ENCODE measurements around the gene TBX19.

TBX19 gene

GRCh38 chr1:168256164-168256563, 24.5 kb upstream of the TBX19 start:
- Histone ChIP-seq H3K4me1 (ENCODE audit: control insufficient read depth, insufficient read depth, low read length, poor library complexity, severe bottlenecking) (no peaks in the 10 kb centered on the region), H3K27ac (ENCODE audit: low read depth, low read length, severe bottlenecking) (no peak overlapping the region), H3K9me3 (ENCODE audit: control insufficient read depth, low read length) (peaks cover 16% of the 10 kb centered on the region), H3K4me3 (ENCODE audit: extremely low read depth, insufficient read depth, low read length, poor library complexity, severe bottlenecking) (no peak overlapping the region), H3K36me3 (ENCODE audit: control insufficient read depth, insufficient read depth, low read length) (peaks cover 24% of the 10 kb centered on the region)
- 100% methylated on average over 1 of the region's 2 CpGs; no CpG with 5 or more reads in 1 of the 2 experiments for WGBS, 2 experiments (ENCODE audit: insufficient coverage in 2 of 2)

GRCh38 chr1:168257397-168257796, 23.3 kb upstream of the TBX19 start:
- no CpG with 5 or more reads among the region's 2 CpGs for WGBS, 2 experiments (ENCODE audit: insufficient coverage in 2 of 2)
- peaks cover 24% of the 10 kb centered on the region for H3K36me3 ChIP-seq (ENCODE audit: control insufficient read depth, insufficient read depth, low read length)
- peaks cover 16% of the 10 kb centered on the region for H3K9me3 ChIP-seq (ENCODE audit: control insufficient read depth, low read length)
- H3K27ac ChIP-seq (ENCODE audit: low read depth, low read length, severe bottlenecking): no peak overlapping the region
- no peaks in the 10 kb centered on the region for H3K4me1 ChIP-seq (ENCODE audit: control insufficient read depth, insufficient read depth, low read length, poor library complexity, severe bottlenecking)
- no peak overlapping the region for H3K4me3 ChIP-seq (ENCODE audit: extremely low read depth, insufficient read depth, low read length, poor library complexity, severe bottlenecking)

GRCh38 chr1:168259567-168259966, 21.1 kb upstream of the TBX19 start:
- Histone ChIP-seq H3K4me1 (ENCODE audit: control insufficient read depth, insufficient read depth, low read length, poor library complexity, severe bottlenecking) (no peaks in the 10 kb centered on the region), H3K36me3 (ENCODE audit: control insufficient read depth, insufficient read depth, low read length) (peaks cover 25% of the 10 kb centered on the region), H3K4me3 (ENCODE audit: extremely low read depth, insufficient read depth, low read length, poor library complexity, severe bottlenecking) (no peak overlapping the region), H3K9me3 (ENCODE audit: control insufficient read depth, low read length) (peaks cover 21% of the 10 kb centered on the region), H3K27ac (ENCODE audit: low read depth, low read length, severe bottlenecking) (no peak overlapping the region)
- WGBS, 2 experiments (ENCODE audit: insufficient coverage in 2 of 2): no CpG with 5 or more reads among the region's 1 CpG

GRCh38 chr1:168260393-168260792, 20.3 kb upstream of the TBX19 start:
- Histone ChIP-seq H3K9me3 (ENCODE audit: control insufficient read depth, low read length) (peaks cover 16% of the 10 kb centered on the region), H3K4me1 (ENCODE audit: control insufficient read depth, insufficient read depth, low read length, poor library complexity, severe bottlenecking) (no peaks in the 10 kb centered on the region), H3K27ac (ENCODE audit: low read depth, low read length, severe bottlenecking) (no peak overlapping the region), H3K36me3 (ENCODE audit: control insufficient read depth, insufficient read depth, low read length) (peaks cover 32% of the 10 kb centered on the region), H3K4me3 (ENCODE audit: extremely low read depth, insufficient read depth, low read length, poor library complexity, severe bottlenecking) (no peak overlapping the region)
- WGBS, 2 experiments (ENCODE audit: insufficient coverage in 2 of 2): 67 to 74% methylated on average over 2 to 3 of the region's 3 CpGs

GRCh38 chr1:168261390-168261789, 19.3 kb upstream of the TBX19 start:
- Histone ChIP-seq H3K36me3 (ENCODE audit: control insufficient read depth, insufficient read depth, low read length) (peaks cover 32% of the 10 kb centered on the region), H3K4me3 (ENCODE audit: extremely low read depth, insufficient read depth, low read length, poor library complexity, severe bottlenecking) (no peak overlapping the region)

GRCh38 chr1:168263130-168263529, 17.5 kb upstream of the TBX19 start:
- Histone ChIP-seq H3K4me3 (ENCODE audit: extremely low read depth, insufficient read depth, low read length, poor library complexity, severe bottlenecking) (no peak overlapping the region), H3K4me1 (ENCODE audit: control insufficient read depth, insufficient read depth, low read length, poor library complexity, severe bottlenecking) (no peaks in the 10 kb centered on the region), H3K9me3 (ENCODE audit: control insufficient read depth, low read length) (peaks cover 5% of the 10 kb centered on the region), H3K36me3 (ENCODE audit: control insufficient read depth, insufficient read depth, low read length) (peaks cover 30% of the 10 kb centered on the region), H3K27ac (ENCODE audit: low read depth, low read length, severe bottlenecking) (no peak overlapping the region)
- WGBS, 2 experiments (ENCODE audit: insufficient coverage in 2 of 2): 83% methylated on average over 1 of the region's 4 CpGs; no CpG with 5 or more reads in 1 of the 2 experiments

More at GRCh38 chr1:168261390-168261789, 19.3 kb upstream of the TBX19 start:
- Histone ChIP-seq H3K4me1 (ENCODE audit: control insufficient read depth, insufficient read depth, low read length, poor library complexity, severe bottlenecking) (no peaks in the 10 kb centered on the region), H3K27ac (ENCODE audit: low read depth, low read length, severe bottlenecking) (no peak overlapping the region), H3K9me3 (ENCODE audit: control insufficient read depth, low read length) (peaks cover 8% of the 10 kb centered on the region)
- WGBS, 2 experiments (ENCODE audit: insufficient coverage in 2 of 2): 93 to 100% methylated on average over 1 to 2 of the region's 2 CpGs

GRCh38 chr1:168264296-168264695, 16.4 kb upstream of the TBX19 start:
- H3K27ac ChIP-seq (ENCODE audit: low read depth, low read length, severe bottlenecking): no peak overlapping the region
- no peaks in the 10 kb centered on the region for H3K4me1 ChIP-seq (ENCODE audit: control insufficient read depth, insufficient read depth, low read length, poor library complexity, severe bottlenecking)
- no peak overlapping the region for H3K4me3 ChIP-seq (ENCODE audit: extremely low read depth, insufficient read depth, low read length, poor library complexity, severe bottlenecking)
- H3K9me3 ChIP-seq (ENCODE audit: control insufficient read depth, low read length): peaks cover 5% of the 10 kb centered on the region
- WGBS, 2 experiments (ENCODE audit: insufficient coverage in 2 of 2): 97% methylated on average over 7 of the region's 7 CpGs; no CpG with 5 or more reads in 1 of the 2 experiments
- peaks cover 28% of the 10 kb centered on the region for H3K36me3 ChIP-seq (ENCODE audit: control insufficient read depth, insufficient read depth, low read length)

- no peak overlapping the region for H3K4me3 ChIP-seq (ENCODE audit: extremely low read depth, insufficient read depth, low read length, poor library complexity, severe bottlenecking)
- peaks cover 5% of the 10 kb centered on the region for H3K9me3 ChIP-seq (ENCODE audit: control insufficient read depth, low read length)
- H3K36me3 ChIP-seq (ENCODE audit: control insufficient read depth, insufficient read depth, low read length): peaks cover 28% of the 10 kb centered on the region
- no peak overlapping the region for H3K27ac ChIP-seq (ENCODE audit: low read depth, low read length, severe bottlenecking)
- H3K4me1 ChIP-seq (ENCODE audit: control insufficient read depth, insufficient read depth, low read length, poor library complexity, severe bottlenecking): no peaks in the 10 kb centered on the region
- WGBS, 2 experiments (ENCODE audit: insufficient coverage in 2 of 2): no CpG with 5 or more reads among the region's 1 CpG
These were observed 15.1 kb upstream of the TBX19 start for GRCh38 chr1:168265596-168265995.

GRCh38 chr1:168266644-168267186, 14.0 kb upstream of the TBX19 start:
- H3K4me3 ChIP-seq (ENCODE audit: extremely low read depth, insufficient read depth, low read length, poor library complexity, severe bottlenecking): no peak overlapping the region
- H3K4me1 ChIP-seq (ENCODE audit: control insufficient read depth, insufficient read depth, low read length, poor library complexity, severe bottlenecking): no peaks in the 10 kb centered on the region
- H3K36me3 ChIP-seq (ENCODE audit: control insufficient read depth, insufficient read depth, low read length): peaks cover 28% of the 10 kb centered on the region
- H3K27ac ChIP-seq (ENCODE audit: low read depth, low read length, severe bottlenecking): no peak overlapping the region
- peaks cover 5% of the 10 kb centered on the region for H3K9me3 ChIP-seq (ENCODE audit: control insufficient read depth, low read length)
- WGBS, 2 experiments (ENCODE audit: insufficient coverage in 2 of 2): 90 to 95% methylated on average over 6 of the region's 6 CpGs

GRCh38 chr1:168271636-168272035, 9.0 kb upstream of the TBX19 start:
- H3K27ac ChIP-seq (ENCODE audit: low read depth, low read length, severe bottlenecking): no peak overlapping the region
- 100% methylated on average over 1 of the region's 1 CpG; no CpG with 5 or more reads in 1 of the 2 experiments for WGBS, 2 experiments (ENCODE audit: insufficient coverage in 2 of 2)
- no peaks in the 10 kb centered on the region for H3K4me1 ChIP-seq (ENCODE audit: control insufficient read depth, insufficient read depth, low read length, poor library complexity, severe bottlenecking)
- no peaks in the 10 kb centered on the region for H3K36me3 ChIP-seq (ENCODE audit: control insufficient read depth, insufficient read depth, low read length)
- H3K9me3 ChIP-seq (ENCODE audit: control insufficient read depth, low read length): no peaks in the 10 kb centered on the region
- no peak overlapping the region for H3K4me3 ChIP-seq (ENCODE audit: extremely low read depth, insufficient read depth, low read length, poor library complexity, severe bottlenecking)

- H3K4me1 ChIP-seq (ENCODE audit: control insufficient read depth, insufficient read depth, low read length, poor library complexity, severe bottlenecking): no peaks in the 10 kb centered on the region
- no peak overlapping the region for H3K27ac ChIP-seq (ENCODE audit: low read depth, low read length, severe bottlenecking)
- H3K4me3 ChIP-seq (ENCODE audit: extremely low read depth, insufficient read depth, low read length, poor library complexity, severe bottlenecking): no peak overlapping the region
- no peaks in the 10 kb centered on the region for H3K36me3 ChIP-seq (ENCODE audit: control insufficient read depth, insufficient read depth, low read length)
- no peaks in the 10 kb centered on the region for H3K9me3 ChIP-seq (ENCODE audit: control insufficient read depth, low read length)
- WGBS, 2 experiments (ENCODE audit: insufficient coverage in 2 of 2): no CpG with 5 or more reads among the region's 1 CpG
These were observed 7.1 kb upstream of the TBX19 start for GRCh38 chr1:168273575-168273974.
